HG03159 (cell line): ENCODE results near the gene HIP1R.

ENCODE experiments used
- ATAC-seq: cut with Tn5 transposase; IDR thresholded peaks from one replicate; pipeline ENCODE4 v1.9.1; 2021; ENCODE audit warnings: mild to moderate bottlenecking, moderate library complexity; ENCODE audit not compliant: unreplicated experiment

Gene HIP1R

GRCh38 chr12:122834104-122834920, 945 bp upstream of the HIP1R start:
- ATAC-seq, result no peak

DNA sequence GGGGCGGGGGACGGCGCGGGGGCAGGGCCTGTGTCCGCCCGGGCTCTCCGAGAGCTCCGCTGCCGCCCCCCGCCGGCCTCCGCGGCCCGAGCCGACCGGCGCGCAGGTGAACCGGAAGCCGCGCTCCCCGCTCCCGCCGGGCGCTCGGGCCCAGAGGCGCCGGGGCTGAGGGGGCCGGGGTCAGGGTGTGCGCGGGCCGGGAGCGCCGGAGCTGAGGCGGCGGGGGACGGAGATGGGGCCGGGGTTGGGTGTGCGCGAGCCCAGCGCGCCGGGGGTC, 431 bp downstream of the HIP1R start:
- ATAC-seq, result no peak

DNA sequence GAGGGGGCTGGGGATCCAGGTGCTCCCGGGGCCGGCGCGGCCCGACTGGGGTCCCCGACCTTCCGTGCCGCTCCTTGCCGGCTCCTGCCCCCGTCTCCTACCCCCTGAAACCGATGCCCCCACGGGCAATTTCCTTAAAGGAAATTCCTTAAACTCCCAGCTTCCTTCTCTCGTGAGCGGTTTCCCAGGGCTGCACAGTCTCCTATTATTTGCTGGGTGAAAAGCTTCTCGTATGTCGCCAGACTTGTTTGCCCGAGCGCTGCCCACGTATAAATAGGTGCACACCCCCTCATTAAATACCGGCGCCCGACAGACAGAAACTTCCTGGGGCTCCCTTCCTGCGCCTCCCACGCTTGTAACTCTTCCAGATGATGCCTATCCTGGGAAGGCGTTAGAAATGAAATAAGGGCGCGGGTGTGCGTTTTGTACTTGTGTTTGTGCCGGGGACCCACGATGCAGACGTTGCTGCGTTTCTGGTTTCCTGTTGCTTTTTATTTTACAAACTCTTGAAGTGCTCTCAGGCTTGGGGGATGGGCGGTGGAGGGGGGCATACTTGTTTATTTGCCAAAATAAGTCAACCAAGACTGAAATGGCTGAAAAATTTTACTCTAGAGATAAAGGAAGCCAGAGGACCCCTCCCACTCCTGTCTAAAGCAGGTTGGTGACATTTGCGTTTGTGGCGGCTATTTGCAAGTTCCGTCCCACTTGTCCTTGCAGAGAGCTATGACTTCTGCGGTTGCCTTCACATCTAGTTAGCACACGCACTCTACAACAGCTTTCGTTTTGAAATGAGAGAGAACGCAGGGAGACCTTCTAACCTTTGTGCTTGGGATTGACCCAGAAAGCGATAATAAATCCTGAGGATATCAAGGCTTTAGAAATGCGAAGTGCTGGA, 1.0 kb downstream of the HIP1R start:
- no peak for ATAC-seq

DNA sequence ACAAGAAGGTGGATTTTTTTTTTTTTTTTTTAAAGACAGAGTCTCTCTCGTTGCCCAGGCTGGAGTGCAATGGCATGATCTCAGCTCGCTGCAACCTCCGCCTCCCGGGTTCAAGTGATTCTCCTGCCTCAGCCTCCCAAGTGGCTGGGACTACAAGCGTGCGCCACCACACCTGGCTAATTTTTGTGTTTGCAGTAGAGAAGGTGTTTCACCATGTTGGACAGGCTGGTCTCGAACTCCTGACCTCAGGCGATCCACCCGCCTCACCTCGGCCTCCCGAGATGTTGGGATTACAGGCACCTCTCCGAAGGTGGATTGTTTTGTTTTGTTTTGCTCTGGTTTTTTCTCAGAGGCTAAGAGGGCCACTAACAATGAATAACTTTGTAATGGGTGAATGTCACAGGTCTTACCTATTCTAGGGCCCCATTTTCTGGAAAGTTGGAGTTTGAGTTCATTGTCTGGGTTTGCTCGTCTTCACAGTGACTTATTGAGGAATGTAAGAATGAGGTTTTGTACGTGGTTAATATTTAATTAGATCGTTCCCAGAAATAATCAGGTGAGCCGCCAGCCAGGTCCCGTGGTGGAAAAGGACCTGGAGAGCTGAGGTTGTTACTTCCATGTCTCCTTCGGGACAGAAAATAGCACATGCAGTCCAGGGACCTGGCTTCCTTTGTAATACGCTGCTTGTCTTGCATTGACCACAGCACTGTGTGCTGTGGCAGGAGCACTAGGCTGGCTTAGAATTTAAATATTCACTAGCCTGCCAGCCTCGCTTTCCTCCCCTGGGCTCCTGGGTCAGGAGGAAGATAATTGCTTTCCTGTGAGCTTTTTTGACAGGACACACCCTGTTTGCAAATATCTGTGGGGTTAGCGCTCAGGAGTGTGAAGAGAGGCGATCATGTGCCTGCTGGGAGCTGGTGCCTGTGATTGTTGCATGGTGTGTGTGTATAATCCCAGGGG, 2.3 kb downstream of the HIP1R start:
- no peak for ATAC-seq

DNA sequence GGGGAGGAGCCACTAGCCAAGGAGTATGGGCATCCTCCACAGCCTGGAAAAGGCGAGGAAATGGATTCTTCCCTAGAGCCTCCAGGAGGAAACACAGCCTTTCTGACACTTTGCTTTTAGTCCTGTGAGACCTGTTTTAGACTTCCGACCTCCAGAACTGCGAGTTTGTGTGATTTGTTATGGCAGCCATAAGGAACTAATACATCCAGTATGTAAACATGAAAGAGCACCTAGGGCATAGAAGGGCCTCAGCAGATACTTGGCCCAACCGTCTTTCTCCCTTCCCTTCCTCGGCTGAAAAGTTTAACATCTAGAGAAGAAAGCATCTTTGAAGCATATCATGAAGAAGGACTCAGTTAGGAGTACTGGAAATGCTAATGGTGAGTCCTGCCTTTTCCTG, 3.6 kb downstream of the HIP1R start:
- no peak for ATAC-seq

- ATAC-seq, result no peak
These were observed 4.8 kb downstream of the HIP1R start for GRCh38 chr12:122839907-122840554.

DNA sequence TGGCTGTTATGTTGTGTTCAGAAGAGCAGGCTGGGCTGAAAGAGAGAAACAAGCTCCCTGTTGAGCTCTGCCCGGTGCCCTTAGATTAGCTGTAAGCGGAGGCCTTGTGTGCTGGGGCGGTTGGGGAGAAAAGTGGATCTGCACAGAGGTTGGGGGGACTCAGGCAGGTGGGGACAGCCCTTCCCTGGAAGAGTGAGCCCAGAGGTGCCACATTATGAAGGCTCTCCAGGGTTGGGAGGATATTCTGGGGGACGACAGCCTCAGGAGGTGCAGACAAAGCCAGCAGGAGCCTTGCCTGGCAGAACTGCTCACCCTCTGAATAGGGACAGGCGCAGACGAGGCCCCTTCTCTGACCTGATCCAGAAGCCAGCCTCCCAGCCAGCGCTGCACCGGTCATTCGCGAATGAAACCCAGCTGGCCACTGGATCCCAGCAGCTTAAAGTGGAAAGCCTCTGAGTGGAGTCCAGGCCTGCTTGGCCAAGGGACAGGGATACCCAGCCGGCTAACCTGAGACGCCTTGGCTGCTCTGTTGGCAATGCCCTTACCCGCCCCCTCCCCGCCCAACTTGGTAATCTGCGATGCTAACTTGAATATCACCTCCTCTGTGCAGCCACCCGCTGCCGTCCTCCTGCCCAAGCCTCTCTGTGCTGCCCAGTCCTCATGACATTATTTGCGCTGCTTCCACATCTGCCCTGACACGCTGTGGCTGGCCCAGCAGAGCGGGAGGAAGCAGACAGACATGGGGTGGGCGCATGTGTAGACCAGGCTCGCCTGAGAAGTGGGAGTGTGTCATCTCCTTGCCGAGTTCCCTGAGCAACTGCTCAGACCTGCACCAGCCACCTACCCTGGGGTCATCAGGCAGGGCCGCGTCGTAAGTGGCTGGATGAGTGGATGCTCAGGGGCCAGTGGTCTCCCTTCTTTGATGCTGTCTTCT, 5.6 kb downstream of the HIP1R start:
- ATAC-seq, result no peak

- ATAC-seq, result no peak
These were observed 6.5 kb downstream of the HIP1R start for GRCh38 chr12:122841544-122842321.

- ATAC-seq, result no peak
These were observed 7.5 kb downstream of the HIP1R start for GRCh38 chr12:122842505-122843405.

GRCh38 chr12:122843455-122843854, 8.2 kb downstream of the HIP1R start:
- ATAC-seq, result no peak

- ATAC-seq, result no peak
These were observed 9.2 kb downstream of the HIP1R start for GRCh38 chr12:122844366-122844971.

DNA sequence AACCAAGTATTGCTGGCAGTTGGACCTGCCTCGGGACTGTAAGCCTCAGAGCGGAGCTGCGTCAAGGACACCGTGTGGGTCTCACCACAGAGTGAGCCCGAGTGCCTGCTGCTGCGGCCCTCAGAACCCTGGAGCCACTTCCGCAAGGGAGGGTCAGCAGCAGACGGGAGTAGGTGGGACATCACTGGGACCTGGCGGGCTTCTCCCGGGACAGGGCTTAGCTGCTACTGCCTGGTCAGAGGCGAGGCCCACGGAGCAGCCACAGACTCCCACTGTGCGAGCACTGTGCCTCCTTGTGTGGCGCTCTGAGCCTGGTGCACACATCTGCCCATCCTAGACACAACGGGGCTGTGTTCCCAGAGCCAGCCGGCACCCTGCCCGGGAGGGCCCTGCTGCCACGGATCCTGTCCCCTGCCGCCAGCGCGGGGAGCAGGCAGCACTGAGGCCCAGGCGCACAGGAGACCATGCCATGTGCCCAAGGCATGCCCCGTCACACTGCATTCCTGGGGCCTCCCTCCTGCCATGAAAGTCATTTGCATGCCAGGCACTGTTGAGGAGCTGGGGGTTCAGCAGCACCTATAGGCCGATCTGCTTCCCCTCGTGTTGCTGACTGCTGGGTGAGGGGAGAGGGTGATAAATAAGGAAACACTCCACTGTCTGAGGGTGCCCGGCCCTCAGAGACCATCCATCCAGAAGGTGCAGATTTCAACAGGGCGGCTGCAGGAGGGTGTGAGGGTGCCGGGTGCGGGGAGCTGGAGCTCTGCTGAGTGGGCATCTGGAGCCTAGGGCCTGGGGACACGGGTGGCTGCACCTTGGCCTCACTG, 10.0 kb downstream of the HIP1R start:
- ATAC-seq, result no peak

DNA sequence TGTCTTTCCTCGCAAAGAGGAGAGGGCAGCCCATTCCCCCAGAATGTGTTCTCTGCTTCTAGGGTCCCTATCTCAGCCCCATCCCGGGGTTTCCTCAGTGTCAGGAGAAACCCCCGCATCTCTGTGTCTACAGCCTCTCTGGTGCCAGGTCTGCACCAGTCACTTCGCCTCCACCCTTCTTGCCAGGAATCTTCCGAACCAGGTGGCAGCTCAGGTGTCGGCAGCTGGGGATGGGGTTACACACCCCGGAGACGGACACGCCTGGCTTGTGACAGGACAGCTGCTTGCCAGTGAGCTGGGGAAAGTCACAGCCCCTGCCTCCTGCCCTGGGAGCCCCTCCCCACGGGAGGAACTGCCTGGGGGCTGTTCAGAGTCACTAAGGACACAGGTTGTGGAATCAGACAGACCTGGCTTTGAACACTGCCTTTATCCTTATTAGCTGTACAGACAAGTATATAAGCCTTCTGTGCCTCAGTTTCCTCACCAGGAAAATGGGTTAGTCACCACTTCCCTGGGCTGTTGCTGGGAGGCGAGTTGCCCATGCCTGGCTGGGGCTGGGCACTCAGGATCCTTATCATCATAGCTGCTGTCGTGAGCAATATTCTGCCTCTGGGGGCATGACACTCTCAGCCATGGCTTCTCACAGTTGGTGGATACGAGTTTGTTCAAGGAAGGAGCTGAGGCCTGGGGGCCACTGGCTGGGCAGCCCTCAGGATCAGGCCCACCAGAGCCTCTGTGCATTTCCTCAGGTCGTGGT, 10.8 kb downstream of the HIP1R start:
- no peak for ATAC-seq

- ATAC-seq, result no peak
These were observed 11.6 kb downstream of the HIP1R start for GRCh38 chr12:122846622-122847515.

DNA sequence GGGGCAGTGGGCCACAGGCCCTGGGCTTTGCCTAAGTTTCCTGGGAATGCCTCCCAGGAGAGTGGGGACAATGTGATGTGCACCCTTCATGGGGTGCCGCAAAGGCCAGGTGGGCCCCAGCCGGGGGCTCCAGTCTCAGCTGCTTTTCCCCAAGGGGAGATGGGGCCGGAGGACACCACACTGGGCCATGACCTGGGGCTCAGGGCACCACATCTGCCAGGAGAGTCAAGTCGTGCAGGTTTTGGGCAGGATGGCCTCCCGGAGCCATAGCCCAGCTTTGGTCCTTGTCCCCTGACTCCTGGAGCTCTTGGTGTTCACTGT, 12.2 kb downstream of the HIP1R start:
- no peak for ATAC-seq
